Cerebellar cortex (tissue), 1 donor: ENCODE results near the gene CHRNA4.
A peak's percentile ranks its signal among the peaks of the same experiment; 100 is the strongest.
"Not testable (repeated sequence)": the region's sequence is repeated elsewhere in the genome, so short reads cannot be mapped to it uniquely, and the experiment has no call there.

Experiments
- DNase-seq: peaks from one replicate; pipeline ENCODE4 v3.0.0-alpha.2; 2015; ENCODE audit warnings: low spot score

The CHRNA4 gene

DNA sequence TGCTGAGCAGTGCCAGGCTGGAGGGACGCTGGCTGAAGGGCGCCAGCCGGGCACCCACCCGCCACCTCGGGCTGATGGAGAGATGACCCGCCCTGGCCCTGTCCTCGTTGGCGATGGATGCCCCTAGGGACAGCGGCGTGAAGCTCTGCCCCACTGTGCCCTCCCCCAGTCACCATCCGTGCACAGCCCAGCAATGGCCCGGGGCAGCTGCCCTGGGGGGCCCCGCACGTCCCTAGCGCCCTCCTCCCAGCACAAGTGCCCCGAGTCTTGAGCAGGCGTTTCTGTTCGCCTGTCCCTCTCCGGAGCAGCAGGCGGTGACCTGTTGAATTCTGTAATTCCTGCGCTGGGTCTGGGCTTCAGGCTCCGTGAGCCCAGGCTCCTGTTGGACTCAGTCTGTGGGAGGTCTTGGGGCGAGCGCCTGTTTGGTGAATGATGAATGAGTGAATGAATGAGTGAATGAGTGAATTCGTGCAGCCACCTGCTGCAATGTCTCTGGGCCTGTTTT is 36.8 kb upstream of the CHRNA4 start:
- DNase-seq, result no peak

DNA sequence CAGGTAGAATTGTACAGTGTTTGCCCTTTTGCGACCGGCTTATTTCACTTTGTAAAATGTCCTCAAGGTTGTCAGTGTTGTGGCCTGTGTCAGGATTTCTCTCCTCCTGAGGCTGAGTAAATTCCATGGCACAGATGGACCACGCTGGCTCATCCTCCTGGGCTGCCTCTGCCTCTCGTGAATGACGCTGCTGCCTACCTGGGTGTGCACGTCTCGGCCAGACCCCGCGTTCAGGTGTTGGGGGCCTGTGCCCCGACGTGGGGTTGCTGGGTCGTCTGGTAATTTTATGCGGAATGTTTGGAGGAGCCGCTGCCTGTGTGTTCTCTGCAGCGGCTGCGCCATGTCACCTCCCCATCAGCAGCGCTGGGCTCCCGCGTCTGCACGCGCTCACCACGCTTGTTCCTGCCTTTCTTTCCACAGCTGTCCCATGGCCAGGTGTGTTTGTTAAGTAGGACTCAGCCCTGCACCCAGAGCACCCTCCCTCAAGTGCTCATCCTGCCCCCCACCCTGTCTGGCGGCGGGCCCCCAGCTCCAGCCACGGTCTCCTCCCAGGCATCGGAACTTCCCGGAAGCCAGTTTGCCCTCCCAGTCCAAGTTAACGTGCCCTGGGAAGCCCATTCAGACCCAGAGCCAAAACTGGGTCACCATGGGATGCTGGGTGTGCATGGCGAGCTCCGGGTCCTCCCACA is 36.1 kb upstream of the CHRNA4 start:
- DNase-seq, result no peak

DNA sequence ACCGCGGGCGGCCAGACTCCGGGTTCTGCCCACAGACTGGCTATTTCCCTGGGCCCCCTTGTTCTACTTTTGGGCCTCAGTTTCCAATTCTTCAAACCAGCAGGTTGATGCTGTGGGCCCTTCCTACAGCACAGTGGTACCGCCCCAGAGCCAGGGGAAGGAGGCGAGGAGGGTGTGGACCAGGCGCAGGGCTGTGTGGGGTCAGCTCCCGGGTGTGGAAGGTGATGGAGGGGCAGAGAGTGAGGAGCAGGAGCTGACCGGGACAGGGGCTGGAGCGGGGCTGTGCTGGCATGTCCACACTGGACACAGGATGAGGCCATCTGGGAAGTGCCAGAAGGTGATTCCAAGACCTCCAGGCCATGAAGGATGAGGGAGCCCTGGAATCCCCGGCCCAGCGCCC is 35.2 kb upstream of the CHRNA4 start:
- DNase-seq, result no peak

DNA sequence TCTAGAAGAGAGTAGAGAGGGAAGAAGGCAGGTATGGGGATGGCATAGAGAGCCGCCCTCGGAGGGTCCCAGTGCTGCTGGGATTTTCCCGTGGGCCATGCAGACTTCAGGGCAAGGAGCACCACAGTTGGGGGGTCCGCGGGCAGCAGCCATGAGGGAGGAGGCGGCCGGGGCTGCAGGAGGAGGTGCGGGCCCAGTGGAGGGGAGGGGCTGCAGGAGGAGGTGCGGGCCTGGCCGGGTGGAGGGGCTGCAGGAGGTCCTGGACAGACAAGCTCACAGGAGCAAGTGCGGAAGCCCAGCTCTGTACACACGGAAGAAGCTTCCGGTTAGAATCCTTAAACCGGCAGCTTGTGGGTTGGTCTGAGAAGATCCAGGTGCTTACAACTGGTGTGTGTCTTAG is 34.6 kb upstream of the CHRNA4 start:
- no peak for DNase-seq

DNA sequence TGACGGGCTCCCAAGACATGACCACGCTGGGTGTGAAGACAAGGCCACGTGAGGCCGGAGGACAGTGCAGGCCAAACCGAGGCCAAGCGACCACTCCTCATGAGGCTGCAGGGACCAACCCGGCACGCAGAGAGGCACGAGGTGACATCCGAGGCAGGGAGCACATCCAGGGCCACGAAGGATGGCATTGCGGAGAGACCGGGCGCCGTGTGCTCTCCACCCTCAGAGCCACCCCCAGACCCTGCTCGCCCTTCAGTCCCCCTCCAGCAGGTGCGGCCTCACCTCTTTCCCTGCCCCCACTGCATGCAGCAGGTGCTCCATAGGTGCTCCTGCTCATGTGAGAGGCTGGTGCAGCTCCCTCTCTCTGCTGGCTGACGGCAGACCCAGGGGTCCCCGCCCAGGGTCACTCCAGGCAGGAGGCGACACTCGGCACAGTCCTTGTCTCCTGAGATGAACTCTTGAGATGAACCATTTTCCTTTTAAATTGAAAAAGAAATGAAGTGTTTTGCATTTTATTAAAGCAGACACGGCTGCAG is 33.8 kb upstream of the CHRNA4 start:
- DNase-seq, result no peak

DNA sequence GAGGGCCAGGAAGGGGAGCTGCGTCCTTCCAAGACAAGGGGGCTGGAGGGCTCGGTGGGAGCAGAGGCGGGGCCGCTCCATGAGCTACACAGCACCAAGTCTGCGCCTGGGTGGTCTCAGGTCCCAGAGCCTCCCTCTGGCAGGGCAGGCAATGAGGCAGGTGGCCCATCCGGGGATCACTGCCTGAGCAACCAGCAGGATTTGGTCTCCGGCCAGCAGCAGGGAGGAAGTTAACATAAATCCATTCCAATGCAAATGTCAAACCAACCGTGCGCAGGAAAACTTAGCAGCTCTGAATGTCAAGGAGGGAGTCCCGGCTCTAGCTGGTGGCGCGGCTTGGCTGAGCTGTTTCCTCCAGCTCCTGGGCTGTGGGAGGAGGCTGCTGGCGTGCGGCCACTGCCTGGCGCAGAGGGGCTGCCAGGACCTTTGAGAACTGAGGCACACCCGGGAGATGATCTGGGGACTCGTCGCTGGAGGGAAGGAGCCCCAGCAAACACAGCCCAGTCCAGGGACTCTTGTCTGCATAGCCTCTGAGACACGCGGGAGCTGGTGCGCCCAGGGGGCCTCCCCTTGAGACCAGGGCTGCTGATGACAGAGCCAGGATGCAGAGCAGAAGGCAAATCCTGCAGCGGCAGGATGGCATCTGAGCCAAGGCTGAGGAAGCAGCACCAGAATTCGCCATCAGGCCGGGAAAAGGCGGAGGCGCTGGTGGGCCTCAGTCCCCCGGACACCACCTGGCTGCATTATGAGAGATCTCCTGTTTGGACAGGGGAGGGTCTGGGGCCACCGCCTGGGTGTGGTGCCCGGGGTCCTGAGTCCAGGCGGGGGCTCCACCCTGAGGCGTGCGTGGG is 33.1 kb upstream of the CHRNA4 start:
- peak; percentile 71 for DNase-seq

DNA sequence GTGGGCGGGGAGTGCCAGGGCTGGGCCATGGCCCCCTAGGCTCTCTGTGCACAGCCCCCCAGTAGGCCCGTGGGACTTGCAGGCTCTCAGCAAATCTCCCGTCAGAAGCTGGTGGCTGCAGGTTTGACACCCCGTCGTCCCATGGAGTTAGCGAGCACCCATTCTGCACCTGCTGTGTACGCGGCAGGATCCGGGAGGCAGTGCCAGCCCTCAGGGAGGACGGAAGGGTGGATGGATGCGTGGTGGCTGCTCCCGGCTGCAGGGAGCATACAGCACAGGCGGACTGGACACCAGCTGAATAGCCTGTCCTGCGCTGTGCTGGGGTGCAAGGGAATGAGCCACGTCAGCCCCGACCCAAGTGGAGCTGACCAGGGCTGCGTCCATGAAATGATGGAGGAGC is 32.4 kb upstream of the CHRNA4 start:
- DNase-seq, result no peak

DNA sequence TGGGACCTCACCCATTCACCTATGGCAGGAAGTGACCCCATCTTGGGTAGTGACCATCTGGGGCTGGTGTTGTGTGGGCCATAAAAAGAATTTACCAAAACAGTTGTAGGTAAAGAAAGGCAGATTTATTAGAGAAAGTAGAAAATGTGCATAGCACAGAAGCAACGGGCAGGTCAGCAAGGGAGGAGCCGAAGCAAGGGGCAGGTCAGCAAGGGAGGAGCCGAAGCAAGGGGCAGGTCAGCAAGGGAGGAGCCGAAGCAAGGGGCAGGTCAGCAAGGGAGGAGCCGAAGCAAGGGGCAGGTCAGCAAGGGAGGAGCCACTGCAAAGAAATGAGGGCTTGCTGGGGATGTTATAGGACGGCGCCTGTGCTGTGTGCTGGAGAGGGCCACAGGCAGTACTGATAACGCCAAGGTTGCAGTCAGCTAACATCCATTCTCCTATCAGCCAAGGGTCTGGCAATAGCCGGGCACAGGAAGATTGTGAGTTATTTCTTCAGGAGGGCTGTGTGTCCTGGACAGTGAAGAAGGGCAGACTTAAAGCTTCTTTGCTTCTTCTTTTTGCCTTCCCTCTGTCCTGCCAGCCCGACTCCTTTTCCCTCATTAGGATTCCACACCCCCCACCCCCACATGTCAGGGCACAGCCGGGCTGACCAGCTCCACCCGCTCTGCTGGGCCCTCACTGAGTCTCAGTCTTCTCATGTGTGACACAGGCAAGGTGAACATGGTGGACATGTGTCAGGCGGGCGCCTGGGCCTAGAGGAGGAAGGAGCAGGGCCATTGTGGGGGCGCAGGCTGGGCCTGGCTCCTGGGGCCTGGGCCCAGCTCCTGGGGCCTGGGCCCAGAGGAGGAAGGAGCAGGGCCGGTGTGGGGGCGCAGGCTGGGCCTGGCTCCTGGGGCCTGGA is 31.6 kb upstream of the CHRNA4 start:
- no peak for DNase-seq

DNA sequence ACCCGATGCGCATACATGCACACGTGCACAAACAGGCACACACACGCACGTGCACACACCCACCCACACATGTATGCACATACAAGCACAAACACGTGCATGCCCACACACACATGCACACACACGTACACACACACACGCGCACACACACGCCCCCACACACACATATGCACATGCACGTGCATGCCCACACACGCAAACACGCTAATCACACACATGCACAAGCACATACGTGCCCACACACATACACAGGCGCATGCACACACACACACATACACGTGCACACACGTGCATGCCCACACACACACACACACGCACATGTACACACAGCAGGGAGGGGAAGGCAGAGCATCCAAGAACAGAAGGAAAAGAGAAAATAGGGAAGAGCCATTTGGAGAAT is 26.8 kb upstream of the CHRNA4 start:
- DNase-seq, result no peak

DNA sequence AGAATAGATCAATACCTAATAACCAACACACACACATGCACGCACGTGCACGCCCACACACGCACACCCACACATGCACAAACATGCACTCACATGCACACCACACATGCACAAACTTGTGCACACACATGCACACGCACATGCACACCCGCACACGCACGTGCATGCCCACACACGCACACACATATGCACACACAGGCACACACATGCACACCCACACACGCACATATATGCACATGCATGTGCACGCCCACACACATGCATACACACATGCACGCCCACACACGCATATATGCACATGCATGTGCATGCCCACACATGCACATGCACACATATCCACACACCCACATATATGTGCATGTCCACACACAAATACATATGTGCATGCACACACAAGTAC is 26.2 kb upstream of the CHRNA4 start:
- DNase-seq, result no peak

DNA sequence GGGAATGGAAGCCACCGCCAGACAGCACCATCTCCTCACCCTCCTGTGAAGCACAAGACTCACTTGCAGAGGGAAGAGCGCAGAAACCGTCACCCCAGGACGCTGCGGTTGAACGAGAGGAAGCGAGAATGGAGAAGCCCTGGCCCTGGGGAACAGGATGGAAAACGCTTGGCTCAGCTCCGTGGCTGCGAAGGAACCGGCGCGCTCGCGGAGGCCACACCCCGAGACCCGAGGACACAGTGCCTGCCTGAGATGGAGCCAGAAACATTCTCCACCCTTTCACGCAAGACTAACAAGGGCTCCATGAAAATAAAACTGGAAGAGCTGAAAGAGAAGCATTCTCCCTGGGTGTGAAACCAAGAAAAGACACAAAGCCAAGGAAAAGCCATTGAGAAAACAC is 25.3 kb upstream of the CHRNA4 start:
- DNase-seq, result no peak

DNA sequence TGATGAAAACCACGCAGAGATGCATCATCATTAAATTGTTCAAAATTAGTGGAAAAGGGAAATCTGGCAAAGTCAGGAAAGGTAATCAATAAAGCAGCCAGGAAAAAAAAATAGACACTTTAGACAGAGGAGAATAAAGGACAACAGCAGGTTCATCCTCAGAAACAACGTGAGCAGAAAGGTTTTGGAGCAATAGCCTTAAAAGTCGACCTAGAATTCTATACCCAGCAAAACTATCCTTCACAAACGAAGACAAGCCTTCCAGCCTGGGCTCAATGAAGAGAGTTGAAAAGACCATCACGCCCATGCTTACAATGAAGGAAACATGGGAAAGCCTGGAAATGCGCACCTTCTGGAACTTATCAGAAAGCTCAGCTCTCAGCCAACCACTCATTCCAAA is 24.7 kb upstream of the CHRNA4 start:
- no peak for DNase-seq

DNA sequence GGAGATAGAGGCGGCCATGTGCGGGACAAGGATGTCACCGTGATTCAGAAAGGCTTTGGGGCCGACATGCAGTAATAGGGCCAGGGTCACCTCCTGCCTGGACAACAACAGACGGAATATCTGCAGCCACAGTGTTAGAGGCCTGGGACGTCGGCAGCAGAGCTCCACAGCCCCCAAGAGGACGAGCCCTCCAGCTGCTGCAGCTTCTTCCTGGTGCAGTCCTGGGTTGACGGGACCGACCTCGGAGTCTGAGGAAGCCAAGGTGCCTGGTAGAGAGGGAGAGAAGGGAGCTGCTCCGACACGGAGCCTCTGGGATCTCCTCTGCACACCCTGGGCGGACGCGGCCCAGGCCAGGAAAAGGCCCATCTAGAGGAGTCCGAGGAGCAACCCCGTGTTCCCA is 23.2 kb upstream of the CHRNA4 start:
- DNase-seq, result no peak

DNA sequence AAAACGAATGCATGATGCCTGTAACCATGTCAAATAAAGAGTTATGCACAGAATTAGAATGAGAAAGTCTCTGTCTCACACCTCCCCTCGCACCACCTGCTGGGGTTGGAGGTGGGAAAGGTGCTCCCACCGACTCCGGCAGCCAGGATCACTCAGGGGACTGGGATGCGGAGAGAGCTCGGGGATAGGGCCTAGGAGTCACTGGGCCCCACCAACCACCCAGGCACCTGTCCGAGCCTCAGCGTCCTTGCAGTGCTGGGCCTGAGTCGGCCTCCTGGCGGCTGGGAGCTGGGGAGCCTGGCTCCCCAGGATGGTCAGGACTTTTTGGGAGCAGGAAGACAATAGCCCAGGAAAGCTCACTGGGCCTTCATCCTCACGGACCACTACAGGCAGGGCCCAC is 22.4 kb upstream of the CHRNA4 start:
- DNase-seq, result no peak

DNA sequence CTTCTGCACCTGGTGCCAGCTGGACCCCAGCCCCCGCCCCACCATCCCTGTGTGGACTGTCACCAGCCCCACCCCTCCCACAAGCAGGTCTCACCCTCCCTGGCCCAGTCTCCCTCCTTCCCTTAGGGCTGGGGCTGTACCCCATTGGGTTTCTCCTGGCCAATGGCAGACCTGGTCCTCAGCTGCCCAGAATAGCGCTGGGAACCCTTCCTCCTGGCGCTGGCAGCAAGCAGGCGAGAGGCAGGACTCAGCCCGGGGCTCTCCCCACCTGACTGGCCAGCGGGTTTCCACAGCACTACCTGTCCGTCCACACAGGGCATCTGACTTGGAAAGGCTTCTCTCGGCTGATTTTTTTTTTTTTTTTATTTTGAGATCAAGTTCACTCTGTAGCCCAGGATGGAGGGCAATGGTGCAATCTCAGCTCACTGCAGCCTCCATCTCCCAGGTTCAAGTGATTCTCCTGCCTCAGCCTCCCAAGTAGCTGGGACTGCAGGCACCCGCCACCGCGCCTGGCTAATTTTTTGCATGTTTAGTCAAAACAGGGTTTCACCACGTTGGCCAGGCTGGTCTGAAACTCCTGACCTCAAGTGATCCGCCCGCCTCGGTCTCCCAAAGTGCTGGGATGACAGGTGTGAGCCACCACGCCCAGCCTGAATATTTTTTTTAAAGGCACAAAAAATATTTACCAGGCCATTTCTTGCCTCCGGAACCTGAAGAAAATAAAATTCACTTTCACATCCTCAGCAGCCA is 21.6 kb upstream of the CHRNA4 start:
- DNase-seq, result peak; percentile 44

DNA sequence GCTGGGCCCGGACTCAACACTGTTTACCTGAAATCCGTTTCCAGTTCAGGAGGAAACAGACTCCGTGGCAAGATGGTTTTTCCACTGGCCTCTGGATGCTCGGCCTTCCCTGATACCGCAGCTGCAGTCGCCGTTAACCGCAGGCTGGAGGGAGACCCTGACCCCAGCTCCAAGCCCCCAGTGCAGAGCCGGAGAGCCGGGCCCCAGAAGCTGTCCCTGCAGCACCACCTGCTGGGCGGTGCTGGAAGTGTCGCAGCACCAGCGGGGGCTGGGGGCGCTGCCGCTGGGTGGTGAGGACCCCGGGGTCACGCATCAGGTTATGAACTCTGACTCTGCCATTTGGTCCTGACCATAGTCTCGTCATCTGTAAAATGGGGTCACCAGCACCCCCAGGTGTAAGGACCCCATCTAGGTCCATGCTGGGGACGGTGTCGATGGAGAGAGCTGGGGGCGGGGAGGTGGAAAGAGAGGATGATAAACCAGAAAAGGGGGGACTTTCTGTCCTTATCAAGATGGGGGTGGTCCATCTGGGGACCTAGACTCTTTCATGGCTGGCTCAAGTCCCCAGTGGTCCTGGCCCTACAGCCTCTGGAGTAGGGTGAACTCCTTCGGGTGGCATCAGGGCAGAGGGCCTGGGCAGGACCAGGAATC is 20.8 kb upstream of the CHRNA4 start:
- DNase-seq, result no peak

DNA sequence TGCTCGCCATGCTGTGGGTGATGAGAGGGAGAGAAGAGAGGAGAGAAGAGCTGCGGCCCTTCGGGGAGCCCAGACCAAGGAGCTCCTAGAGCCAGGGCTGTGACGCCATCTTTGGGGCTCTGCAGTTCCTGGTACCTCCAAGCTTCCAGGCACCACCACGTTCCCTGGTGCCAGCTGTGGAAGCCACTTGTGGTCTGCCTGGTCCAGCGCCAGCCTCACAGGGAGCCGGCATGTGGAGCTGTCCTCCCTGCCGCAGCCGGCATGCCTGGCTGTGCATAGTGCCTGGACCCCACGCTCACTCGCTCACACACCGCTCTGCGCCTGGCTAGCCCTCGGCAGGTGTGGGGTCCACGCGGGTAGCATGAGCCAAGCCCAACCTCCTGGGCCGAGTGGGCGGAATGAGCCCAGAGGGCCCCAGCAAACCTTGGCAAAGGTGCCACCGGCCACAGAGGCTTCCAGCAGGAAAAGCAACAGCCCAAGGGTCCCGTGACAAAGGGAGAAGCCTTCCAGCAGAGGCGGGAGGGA is 19.3 kb upstream of the CHRNA4 start:
- DNase-seq, result no peak

DNA sequence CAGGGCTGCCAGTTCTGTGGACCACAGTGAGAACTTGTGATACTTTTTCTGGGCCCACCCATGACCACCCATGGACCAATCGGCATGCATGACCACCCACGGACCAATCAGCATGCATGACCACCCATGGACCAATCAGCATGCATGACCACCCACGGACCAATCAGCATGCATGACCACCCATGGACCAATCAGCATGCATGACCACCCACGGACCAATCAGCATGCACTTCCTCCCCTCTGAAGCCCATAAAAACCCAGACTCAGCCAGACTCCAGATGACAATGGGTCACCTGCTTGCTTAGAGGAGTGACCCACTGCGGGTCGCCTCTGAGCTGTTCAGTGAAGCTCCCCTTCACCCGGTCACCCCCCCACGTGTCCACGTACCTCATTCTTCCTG is 18.7 kb upstream of the CHRNA4 start:
- not testable (repeated sequence) for DNase-seq

DNA sequence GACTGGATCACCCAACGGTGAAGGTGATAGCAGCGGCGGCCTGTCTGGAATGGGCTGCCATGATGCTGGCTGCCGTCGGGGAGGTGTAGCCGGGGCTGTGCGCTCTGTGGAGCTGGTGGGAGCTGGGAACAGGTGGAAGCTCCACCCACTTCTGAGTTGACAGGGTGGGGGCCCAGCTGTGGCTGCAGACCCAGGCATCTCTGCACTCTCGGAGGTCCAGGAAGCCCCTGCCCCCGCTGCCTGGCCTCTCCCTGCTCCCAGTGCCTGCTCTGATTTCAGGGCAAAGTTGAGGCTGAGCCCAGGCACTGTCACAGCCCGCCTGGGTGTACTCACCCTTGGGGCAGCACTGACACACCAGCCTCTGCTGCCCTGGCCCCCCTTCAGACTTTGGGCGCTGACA is 18.1 kb upstream of the CHRNA4 start:
- DNase-seq, result no peak

DNA sequence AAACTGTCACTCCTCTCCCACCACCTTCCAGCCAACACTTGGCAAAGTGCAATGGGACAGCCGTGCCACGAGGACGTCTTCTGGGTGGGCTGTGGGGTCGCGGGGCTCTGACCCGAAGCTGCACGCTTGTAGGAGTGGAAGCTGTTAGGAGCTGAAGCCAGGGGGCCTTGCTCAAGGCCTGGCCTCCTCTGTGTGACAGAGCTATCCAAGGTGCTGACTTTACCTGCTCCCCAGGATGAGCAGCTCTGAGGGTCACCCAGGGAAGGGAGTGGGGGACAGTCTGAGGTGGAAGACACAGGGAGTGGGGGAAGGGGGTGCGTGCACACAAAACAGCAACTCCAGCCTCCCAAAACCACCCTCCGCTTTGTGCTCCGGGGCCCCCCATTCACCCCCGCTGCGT is 17.5 kb upstream of the CHRNA4 start:
- DNase-seq, result no peak

DNA sequence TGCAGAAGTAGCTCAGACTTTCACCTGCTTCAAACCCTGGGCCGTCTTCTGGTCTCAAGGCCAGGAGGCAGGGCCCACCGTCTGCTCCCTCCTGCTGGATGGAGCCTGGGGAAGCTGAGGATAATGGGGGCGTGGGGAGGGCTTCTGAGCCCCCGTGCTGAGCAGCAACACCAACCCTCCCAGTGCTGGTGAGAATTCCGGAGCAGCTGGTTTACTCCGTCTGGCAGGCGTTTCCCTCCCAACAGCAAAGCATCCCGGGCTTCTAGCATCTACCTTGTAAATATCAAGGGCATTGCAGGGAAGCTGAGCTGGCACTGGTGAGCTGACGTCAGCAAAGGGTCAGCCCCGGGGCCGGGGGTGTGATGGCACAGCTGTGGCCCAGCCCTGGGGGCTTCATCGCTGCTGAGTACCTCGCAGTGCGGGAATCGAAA is 16.8 kb upstream of the CHRNA4 start:
- no peak for DNase-seq
